ENCODE data around the gene AFF1.

AFF1 gene

DNA sequence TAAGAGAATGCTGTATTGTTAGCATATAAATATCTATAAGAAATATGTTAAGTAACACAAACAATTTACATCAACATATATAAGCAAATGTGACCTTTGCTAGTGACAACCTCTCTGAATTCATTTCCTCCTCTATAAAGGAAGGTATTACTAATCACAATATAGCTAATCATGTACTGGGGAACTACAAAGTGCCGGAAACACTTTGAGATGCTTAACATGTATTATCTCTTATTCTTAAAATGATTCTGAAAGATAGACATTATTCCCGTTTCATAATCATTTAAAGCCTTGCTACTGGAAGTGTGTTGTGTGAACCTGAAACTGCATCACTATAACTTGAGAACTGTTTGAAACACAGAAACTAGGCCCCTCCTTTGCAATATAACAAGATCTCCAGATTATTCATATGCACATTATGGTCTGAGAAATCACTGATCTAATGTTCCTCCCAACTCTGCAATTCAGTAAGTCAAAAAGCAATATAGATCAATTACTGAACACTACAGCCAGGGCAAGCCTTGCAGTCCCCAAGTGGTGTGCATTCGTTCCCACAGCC, 231.6 kb downstream of the AFF1 start:
- DNase-seq, result no peak

DNA sequence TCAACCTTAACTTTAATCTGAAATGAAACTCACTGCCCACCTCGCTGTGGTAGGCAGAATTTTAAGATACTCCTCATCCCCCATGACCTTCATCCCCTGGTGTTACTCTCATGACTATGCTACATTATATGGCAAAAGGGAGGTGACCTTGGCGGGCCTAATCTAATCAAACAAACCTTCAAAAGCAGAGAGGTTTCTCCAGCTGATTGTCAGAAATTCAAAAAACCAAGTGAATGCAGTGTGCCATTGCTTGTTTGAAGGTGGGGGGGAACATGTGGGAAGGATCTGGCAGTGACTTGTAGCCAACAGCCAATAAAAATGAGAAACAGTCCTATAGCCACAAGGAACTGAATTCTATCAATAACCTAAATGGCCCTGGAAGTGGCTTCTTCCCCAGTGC, 237.1 kb downstream of the AFF1 start:
- no peak for DNase-seq

DNA sequence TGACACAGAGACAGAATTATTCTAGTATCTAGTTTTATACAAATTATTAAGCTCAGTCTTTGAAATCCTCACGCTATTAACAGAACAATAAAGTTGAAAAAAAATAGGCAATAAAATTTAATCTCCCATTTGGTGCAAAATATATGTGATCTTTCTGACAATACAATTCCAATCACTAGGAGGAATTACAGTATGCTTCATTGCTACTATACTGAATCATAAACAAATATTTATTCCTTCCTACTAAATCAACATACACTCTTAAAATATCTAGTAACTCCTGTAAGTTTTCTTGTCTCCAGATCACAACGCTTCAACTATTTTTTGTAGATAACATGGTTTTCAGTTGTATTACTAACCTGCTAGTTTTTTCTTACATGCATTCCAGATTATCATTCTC, 239.9 kb downstream of the AFF1 start:
- DNase-seq, result no peak

DNA sequence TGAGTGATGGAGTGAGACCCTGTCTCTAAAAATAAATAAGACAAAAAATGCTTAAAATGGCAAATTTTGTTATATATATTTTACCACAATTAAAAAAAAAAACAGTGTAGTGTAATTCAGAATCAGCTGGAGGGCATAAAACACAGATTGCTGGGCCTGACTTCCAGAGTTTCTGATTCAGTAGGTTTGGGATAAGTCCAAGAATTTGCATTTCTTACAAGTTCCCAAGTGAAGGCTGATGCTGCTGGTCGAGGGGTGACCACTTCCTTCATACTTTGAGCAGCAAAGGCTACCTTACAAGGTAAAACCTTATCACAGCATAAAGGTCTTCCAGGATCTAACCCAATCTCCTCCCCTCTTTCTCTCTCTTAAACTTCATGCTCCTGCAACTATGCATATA, 244.9 kb downstream of the AFF1 start:
- no peak for DNase-seq

DNA sequence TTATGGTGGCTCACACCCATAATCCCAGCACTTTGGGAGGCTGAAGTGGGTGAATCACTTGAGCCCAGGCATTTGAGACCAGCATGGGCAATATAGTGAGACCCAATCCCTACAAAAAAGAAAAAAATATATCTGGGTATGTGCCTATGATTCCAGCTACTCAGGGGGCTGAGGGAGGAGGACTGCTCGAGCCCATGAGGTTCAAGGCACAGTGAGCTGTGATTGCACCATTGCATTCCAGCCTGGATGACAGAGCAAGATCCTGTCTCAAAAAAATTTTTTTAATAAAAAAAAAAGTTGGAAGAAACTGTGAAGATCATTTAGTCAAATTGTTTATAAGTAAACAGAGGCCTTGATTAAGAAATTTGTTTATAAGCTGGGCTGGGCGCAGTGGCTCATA, 246.0 kb downstream of the AFF1 start:
- no peak for DNase-seq

DNA sequence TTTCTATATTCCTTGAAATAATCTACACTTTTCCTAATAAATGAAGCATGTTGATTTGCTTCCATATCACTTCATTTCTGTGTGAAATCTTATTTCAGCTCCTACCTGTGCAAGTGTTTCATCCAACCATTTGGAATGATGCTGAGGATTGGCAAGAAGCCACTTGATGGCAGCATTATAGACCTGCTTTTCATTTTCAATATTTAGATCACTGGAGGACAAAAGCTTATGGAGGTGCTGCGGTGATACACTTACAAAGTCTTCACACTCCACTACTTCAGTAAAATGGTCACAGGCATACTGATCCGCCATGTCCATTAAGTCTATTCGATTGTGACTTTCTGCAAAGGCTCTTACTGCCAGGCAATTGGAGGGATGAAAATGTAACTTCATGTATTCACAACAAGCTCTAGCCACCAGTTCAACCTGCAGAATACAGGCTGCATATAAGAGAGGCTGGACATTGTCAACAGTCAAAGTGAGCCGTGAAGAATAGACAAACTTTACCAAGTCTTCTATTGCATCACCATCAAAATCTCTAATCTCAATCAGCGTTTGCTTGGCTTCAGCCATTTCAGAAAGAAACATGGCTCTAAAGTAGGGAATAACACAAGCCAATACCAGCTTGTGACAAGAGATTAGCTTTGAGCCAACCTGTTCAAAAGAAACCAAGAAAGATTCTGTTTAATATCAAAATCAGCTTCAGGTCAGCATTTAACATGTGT, 250.5 kb downstream of the AFF1 start:
- no peak for DNase-seq

DNA sequence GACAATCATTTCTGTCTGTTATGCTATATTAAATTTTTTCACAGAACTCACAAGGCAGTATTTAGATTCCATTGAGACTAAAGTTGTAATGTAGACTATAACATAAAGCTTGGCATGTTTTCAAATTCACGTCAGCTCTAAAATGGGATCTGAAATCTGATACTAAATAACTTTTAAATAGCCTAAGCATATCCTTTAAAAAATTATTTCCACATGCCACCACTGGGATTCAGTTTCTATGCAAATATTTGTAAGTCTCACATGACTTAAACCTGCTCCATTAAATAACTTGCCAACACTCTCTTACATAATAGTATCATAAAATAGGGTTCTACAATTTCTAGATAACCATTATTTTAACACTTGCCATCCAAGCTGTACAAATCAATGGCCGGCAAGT, 253.2 kb downstream of the AFF1 start:
- DNase-seq, result no peak

DNA sequence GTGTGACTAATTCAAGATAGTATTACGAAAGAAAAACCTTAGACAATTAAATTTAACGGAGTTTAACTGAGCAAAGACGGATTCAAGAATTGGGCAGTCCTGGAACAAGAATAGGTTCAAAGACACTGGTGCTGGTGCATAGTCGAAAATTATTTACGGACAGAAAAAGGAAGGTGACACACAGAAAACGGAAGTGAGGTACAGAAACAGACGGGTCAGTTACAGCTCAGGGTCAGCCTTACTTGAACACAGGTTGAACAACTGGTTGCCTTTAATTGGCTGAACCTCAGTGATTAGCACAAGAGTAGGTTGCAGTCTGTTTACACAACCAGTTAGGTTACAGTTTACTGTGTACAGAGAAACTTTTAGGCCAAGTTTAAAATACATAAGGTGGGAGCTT, 254.1 kb downstream of the AFF1 start:
- no peak for DNase-seq
